ENCODE results near the gene SPOCK2.

The SPOCK2 gene

DNA sequence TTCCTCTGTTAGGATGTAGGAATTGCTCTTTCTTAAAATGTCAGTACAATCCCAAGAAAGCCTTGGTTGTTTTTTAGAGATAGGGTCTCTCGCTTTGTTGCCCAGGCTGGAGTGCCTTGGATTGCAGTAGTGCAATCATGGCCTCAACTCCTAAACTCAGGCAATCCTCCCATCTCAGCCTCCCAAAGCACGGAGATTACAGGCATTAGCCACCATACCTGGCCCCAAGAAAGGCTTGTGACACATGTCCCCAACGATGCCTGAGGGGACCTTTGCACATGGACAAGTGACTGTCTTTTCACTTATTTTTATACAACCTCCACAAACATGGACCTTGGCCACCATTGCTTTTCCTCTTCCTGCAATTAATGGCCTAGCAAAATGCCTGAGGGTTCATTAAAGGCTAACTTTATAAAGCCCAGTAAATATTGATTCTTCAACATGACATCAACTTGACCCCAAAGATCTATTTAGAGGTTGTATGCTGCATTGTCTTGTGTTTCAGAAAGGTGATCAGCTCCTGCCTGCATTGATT is 10.0 kb upstream of the SPOCK2 start:
- Mint-ChIP-seq H3K9me3 (no peaks in the 10 kb centered on the region), H3K36me3 (peaks cover 51% of the 10 kb centered on the region), H3K4me1 (peaks cover 34% of the 10 kb centered on the region), H3K27ac (peak overlapping the region; percentile 80), H3K4me3 (no peak overlapping the region)
- ATAC-seq (no peak), DNase-seq (ENCODE audit: low spot score in 2 of 2) (no peak)

DNA sequence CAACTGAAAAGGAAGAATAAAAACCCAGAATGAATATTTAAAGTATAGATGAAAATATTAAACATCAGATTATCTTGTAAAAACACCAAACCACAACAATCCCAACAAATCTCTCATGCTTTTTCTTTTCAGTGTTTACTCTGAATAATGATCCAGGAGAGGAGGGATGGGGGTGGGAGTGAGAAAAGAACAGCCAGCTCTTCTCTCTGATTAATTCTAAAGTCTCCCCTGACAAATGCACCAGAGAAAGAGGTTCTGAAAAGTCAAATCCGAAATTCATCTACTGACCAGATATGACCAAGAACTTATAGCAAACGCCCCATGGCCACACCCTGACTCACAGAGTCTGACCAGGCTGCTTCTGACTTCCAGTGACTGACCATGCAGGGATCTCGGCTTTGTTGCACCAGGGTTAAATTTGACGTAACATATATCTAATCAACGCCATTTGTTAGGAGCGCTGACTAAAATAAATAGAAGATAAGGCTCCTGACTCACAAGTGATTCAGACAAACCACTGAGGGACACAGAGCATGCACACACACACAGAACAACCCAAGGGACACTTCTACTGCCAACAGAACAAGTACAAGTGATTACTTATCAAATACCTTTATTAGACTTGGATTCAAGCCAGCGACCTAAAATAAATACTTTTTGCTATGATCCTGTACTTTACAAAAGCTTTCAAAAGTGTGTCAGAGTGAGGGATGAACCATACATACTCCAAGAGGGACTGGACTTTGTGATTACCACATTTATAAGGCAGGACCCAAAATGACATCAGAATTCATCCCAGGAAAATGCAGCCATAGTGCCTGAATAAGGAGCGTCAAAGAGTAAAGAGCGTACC is 9.3 kb upstream of the SPOCK2 start:
- no peaks in the 10 kb centered on the region for H3K9me3 Mint-ChIP-seq
- peak overlapping the region; percentile 4 for H3K4me3 Mint-ChIP-seq
- ATAC-seq (peak; percentile 92), DNase-seq (ENCODE audit: low spot score in 2 of 2) (no peak)
- H3K36me3 Mint-ChIP-seq: peaks cover 51% of the 10 kb centered on the region
- peak overlapping the region; percentile 11 for H3K27ac Mint-ChIP-seq
- peaks cover 34% of the 10 kb centered on the region for H3K4me1 Mint-ChIP-seq

GRCh38 chr10:72096115-72097000 is 8.0 kb upstream of the SPOCK2 start:
- Mint-ChIP-seq H3K27ac (peak overlapping the region; percentile 11), H3K4me3 (no peak overlapping the region), H3K36me3 (peaks cover 46% of the 10 kb centered on the region), H3K9me3 (no peaks in the 10 kb centered on the region), H3K4me1 (peaks cover 34% of the 10 kb centered on the region)
- no peak for DNase-seq (ENCODE audit: low spot score in 2 of 2)
- ATAC-seq: peak; percentile 25

GRCh38 chr10:72095195-72095594 is 6.8 kb upstream of the SPOCK2 start:
- DNase-seq (ENCODE audit: low spot score in 2 of 2) (no peak), ATAC-seq (peak; percentile 57)
- Mint-ChIP-seq H3K4me3 (no peak overlapping the region), H3K4me1 (peaks cover 31% of the 10 kb centered on the region), H3K27ac (no peak overlapping the region), H3K9me3 (no peaks in the 10 kb centered on the region), H3K36me3 (peaks cover 41% of the 10 kb centered on the region)

GRCh38 chr10:72094574-72094973 is 6.2 kb upstream of the SPOCK2 start:
- Mint-ChIP-seq H3K4me3 (no peak overlapping the region), H3K36me3 (peaks cover 40% of the 10 kb centered on the region), H3K27ac (no peak overlapping the region), H3K4me1 (peaks cover 38% of the 10 kb centered on the region), H3K9me3 (no peaks in the 10 kb centered on the region)
- DNase-seq (ENCODE audit: low spot score in 2 of 2): no peak
- no peak for ATAC-seq

- peaks cover 49% of the 10 kb centered on the region for H3K4me1 Mint-ChIP-seq
These were observed 5.1 kb upstream of the SPOCK2 start for GRCh38 chr10:72093450-72093849.

DNA sequence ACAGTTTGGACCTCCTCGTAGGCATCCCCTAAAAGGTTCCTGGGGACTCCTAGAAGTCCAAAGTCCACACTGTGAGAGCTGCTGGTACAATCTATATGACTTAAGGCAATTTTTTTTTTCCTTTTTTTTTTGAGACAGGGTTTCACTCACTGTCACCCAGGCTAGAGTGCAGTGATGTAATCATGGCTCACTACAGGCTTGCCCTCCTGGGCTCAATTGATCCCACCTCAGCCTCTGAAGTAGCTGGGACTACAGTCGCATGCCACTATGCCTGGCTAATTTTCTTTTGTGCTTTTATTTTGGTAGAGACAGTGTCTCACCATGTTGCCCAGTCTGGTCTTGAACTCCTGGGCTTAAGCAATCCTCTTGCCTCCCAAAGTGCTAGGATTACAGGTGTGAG is 4.6 kb upstream of the SPOCK2 start:
- H3K36me3 Mint-ChIP-seq: peaks cover 38% of the 10 kb centered on the region
- H3K4me1 Mint-ChIP-seq: peaks cover 52% of the 10 kb centered on the region
- no peaks in the 10 kb centered on the region for H3K9me3 Mint-ChIP-seq
- H3K4me3 Mint-ChIP-seq: no peak overlapping the region
- H3K27ac Mint-ChIP-seq: no peak overlapping the region
- DNase-seq (ENCODE audit: low spot score in 2 of 2): no peak
- peak; percentile 9 for ATAC-seq

More at GRCh38 chr10:72093450-72093849, 5.1 kb upstream of the SPOCK2 start:
- H3K9me3 Mint-ChIP-seq: no peaks in the 10 kb centered on the region
- ATAC-seq (no peak), DNase-seq (ENCODE audit: low spot score in 2 of 2) (no peak)
- no peak overlapping the region for H3K27ac Mint-ChIP-seq
- peaks cover 36% of the 10 kb centered on the region for H3K36me3 Mint-ChIP-seq
- no peak overlapping the region for H3K4me3 Mint-ChIP-seq

DNA sequence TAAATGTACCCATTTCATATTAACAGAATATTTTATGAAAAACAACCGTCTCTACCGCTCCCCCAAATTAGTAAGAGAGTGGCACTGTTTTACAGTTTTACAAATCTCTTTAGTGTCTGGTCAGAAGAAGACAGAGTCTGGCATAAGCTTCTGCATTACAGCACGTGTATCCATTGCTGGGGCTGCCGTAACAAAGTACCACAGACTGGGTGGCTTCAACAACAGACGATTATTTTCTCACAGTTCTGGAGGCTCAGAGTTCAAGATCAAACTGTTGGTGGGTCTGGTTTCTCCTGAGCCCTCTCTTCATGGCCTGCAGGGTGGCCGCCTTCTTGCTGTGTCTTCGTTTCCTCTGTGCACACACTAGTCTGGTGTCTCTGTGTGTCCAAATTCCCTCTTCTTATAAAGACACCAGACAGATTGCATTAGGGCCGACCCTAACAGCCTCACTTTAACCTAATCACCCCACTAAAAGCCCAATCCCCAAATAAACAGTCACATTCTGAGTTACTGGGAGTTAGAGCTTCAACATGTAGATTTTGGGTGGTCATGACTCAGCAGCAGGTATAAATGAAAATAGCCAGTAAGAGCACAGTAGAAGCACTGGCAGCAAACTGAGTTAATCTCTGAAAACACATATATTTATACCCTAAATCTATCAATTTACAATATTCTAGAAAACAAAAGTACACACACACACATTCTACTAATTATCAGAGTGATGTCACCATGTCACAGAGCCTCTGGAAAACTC is 4.0 kb upstream of the SPOCK2 start:
- Mint-ChIP-seq H3K36me3 (peaks cover 36% of the 10 kb centered on the region), H3K27ac (no peak overlapping the region), H3K4me1 (peaks cover 46% of the 10 kb centered on the region), H3K4me3 (no peak overlapping the region), H3K9me3 (no peaks in the 10 kb centered on the region)
- ATAC-seq (no peak), DNase-seq (ENCODE audit: low spot score in 2 of 2) (no peak)

DNA sequence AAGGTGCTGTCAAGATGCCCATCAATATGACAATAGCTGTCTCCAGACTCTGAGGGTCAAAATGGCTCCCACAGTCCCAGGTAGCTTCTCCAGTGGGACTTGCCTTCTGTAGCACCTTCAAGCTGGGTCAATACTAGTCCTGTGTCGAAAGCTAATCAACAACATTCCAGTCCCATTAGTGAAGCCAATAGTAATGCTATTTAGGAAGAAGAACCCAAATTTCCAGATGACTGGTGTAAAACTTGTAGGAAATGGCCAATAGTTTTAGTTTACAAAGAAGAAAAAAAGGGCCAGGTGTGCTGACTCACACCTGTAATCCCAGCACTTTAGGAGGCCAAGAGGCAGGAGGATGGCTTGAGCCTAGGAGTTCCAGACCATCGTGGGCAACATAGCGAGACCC is 2.0 kb upstream of the SPOCK2 start:
- ATAC-seq (no peak), DNase-seq (ENCODE audit: low spot score in 2 of 2) (no peak)
- Mint-ChIP-seq H3K4me3 (peak overlapping the region; percentile 97), H3K27ac (peak overlapping the region; percentile 98), H3K4me1 (peaks cover 45% of the 10 kb centered on the region), H3K36me3 (peaks cover 30% of the 10 kb centered on the region), H3K9me3 (no peaks in the 10 kb centered on the region)

GRCh38 chr10:72089618-72090017 is 1.3 kb upstream of the SPOCK2 start:
- H3K9me3 Mint-ChIP-seq: no peaks in the 10 kb centered on the region
- ATAC-seq (no peak), DNase-seq (ENCODE audit: low spot score in 2 of 2) (no peak)
- H3K4me1 Mint-ChIP-seq: peaks cover 49% of the 10 kb centered on the region
- H3K36me3 Mint-ChIP-seq: peaks cover 26% of the 10 kb centered on the region
- H3K27ac Mint-ChIP-seq: peak overlapping the region; percentile 98
- peak overlapping the region; percentile 97 for H3K4me3 Mint-ChIP-seq

DNA sequence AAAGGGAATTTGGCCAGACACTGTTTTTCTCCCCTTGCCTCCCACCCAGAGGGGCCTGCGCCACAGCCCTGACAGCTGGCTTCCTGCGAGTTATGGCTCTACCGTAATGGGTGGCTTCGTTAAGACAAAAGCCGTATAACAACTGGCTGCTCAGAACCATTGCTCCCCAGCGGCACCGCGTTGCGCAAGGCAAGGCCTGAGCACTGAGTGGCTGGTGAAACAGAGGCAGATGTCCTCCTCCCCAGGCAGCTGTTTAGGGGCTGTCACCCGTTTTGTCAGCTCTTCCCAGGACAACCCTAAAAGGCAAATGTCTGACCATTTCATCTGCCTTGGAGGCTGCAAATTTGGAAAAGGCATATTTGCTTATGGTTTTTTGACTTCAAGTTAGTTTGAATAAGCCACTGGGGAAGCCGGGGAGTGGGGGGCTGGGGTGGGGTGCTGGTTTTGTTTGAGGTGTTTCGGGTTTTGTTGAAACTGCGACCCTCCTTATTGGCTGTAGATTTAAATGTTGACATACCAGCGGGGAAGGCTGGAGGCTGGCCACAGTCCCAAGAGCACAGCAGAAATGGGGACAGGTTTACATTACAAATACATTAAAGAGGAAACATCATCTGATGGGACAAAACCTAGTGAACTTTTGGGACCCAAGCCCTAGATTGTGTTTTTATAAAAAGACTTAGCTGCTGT is 681 bp upstream of the SPOCK2 start:
- ATAC-seq: peak; percentile 44
- Mint-ChIP-seq H3K36me3 (peaks cover 28% of the 10 kb centered on the region), H3K4me3 (peak overlapping the region; percentile 97), H3K27ac (peak overlapping the region; percentile 98), H3K9me3 (no peaks in the 10 kb centered on the region), H3K4me1 (peaks cover 51% of the 10 kb centered on the region)
- DNase-seq (ENCODE audit: low spot score in 2 of 2): peak in 1 of 2 donors; percentile 70

DNA sequence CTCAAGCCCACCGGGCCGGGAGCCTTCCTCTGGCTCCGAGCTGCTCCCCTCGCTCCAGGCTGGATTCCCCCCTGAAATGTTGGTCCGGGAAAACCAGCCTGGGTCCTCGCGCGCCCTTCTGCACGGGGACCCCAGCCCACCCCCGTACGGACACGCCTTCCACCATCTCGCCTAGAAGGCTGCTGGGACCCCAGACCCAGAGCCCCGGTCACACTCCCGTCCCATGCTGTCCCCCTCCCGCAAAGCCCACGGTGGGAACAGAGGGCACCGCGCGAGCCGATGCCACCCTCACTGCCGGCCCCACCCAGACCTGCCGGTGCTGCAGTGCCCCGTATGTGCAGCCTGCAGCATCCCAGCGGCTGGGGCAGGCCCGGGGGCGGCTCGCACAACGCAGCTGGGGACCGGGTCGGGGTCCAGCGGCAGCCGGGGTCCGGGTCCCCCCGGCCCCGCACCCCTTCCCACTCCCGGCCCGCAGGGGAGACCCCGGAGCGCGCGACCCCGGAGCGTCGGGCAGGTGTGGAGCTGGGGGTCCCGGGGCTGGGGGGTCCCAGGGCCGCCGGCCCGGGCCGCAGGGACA is 871 bp downstream of the SPOCK2 start:
- peak overlapping the region; percentile 97 for H3K4me3 Mint-ChIP-seq
- H3K36me3 Mint-ChIP-seq: peaks cover 44% of the 10 kb centered on the region
- no peaks in the 10 kb centered on the region for H3K9me3 Mint-ChIP-seq
- ATAC-seq (peak; percentile 62), DNase-seq (ENCODE audit: low spot score in 2 of 2) (peak; percentile 34 to 73)
- peak overlapping the region; percentile 98 for H3K27ac Mint-ChIP-seq
- peaks cover 63% of the 10 kb centered on the region for H3K4me1 Mint-ChIP-seq

- no peak for ATAC-seq
- peaks cover 48% of the 10 kb centered on the region for H3K36me3 Mint-ChIP-seq
- DNase-seq (ENCODE audit: low spot score in 2 of 2): peak; percentile 25 to 63
- H3K4me1 Mint-ChIP-seq: peaks cover 70% of the 10 kb centered on the region
- H3K9me3 Mint-ChIP-seq: no peaks in the 10 kb centered on the region
- peak overlapping the region; percentile 98 for H3K27ac Mint-ChIP-seq
- peak overlapping the region; percentile 97 for H3K4me3 Mint-ChIP-seq
These were observed 1.6 kb downstream of the SPOCK2 start for GRCh38 chr10:72086466-72087391.
